Measurements from ENCODE around the gene CAP2.

GRCh38 chr6:17429383-17430061 is 36.1 kb downstream of the CAP2 start:
- TF ChIP-seq CEBPB (IDR thresholded peaks at IDR 0.05) (no peak), FOXM1 (IDR thresholded peaks at IDR 0.05; ENCODE audit: borderline replicate concordance, low read depth) (no peak)
